Fibroblast of the aortic adventitia (primary cell): ENCODE measurements around the gene CATSPER3. TPM values are rescaled to one million over a fixed set of nuclear protein-coding genes. Genes with fewer than 3 reads are reported as not detected.

Experiments
- DNase-seq: peaks from one replicate; pipeline ENCODE4 v3.0.0-alpha.2; 2010; ENCODE audit warnings: low read depth
- H3K4me3 ChIP-seq: 2 replicates; pipeline ENCODE4 v1.5.1; 2011; ENCODE audit warnings: low read depth, mild to moderate bottlenecking, control low read depth, low read length, moderate library complexity
- total RNA-seq: library from RNA; depleted of rRNA; stranded (reverse); fragments of >200 nt; gene quantifications from 2 replicates; pipeline ENCODE4 v1.2.3, GENCODE V29; 2012; ENCODE audit warnings: low replicate concordance
- TF ChIP-seq, protein P1 (sequence below): IDR thresholded peaks from 2 replicates; pipeline ENCODE4 v1.5.1; 2011; ENCODE audit warnings: mild to moderate bottlenecking, low read length, control low read depth, inconsistent platforms; ENCODE audit not compliant: insufficient read depth

CATSPER3 gene
- total RNA-seq, result 0.09 TPM in 1 of 2 replicates, not detected in the other

DNA sequence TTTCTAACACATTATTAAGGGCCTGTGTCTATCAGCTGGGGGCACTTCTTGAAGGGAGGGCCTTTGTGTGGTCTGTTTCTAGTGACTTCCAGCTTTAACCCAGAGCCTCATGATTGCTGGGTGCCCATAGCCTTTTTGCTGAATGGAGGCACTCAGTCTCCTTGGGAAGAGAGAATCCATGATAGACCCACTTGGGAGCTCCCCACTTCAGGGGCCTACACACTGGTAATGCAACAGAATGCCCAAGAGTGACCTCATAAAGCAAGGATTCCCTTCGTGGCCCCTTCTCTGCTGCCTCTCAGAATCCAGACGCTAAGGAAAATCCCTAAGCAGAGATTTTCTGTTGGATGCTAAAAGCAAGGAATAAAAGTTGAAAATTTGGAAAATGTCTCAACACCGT lies at the start of gene CATSPER3:
Gene CATSPER3 (plus strand): TSS at position 301 of the 400 bp plus-strand sequence. CDS start 85 bp downstream, at position 386.
- no peak within 1 kb of the TSS for H3K4me3 ChIP-seq
- no peak for DNase-seq
- TF ChIP-seq, protein P1, sequence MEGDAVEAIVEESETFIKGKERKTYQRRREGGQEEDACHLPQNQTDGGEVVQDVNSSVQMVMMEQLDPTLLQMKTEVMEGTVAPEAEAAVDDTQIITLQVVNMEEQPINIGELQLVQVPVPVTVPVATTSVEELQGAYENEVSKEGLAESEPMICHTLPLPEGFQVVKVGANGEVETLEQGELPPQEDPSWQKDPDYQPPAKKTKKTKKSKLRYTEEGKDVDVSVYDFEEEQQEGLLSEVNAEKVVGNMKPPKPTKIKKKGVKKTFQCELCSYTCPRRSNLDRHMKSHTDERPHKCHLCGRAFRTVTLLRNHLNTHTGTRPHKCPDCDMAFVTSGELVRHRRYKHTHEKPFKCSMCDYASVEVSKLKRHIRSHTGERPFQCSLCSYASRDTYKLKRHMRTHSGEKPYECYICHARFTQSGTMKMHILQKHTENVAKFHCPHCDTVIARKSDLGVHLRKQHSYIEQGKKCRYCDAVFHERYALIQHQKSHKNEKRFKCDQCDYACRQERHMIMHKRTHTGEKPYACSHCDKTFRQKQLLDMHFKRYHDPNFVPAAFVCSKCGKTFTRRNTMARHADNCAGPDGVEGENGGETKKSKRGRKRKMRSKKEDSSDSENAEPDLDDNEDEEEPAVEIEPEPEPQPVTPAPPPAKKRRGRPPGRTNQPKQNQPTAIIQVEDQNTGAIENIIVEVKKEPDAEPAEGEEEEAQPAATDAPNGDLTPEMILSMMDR, result no peak

DNA sequence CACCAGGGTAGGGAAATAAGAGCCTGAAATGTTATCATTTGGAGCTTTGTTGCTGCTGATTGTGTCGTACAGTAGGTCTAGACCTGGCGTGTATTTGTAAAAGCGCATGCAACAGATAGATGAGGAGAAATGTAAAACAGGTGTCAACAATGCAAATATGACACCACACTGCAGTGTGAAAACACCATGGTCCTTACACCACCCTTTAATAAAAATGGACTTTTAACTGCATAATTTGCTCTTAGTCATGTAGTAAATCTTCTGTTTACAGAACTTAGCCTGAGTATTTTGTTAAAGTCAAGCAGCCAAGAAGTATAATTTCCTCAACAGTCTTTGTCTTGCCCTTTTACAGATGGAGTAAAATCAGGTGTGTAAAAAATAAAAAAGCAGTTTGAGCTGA lies 48.8 kb upstream of the CATSPER3 start:
- TF ChIP-seq, protein P1, result no peak
- no peak for DNase-seq
- no peak overlapping the region for H3K4me3 ChIP-seq

DNA sequence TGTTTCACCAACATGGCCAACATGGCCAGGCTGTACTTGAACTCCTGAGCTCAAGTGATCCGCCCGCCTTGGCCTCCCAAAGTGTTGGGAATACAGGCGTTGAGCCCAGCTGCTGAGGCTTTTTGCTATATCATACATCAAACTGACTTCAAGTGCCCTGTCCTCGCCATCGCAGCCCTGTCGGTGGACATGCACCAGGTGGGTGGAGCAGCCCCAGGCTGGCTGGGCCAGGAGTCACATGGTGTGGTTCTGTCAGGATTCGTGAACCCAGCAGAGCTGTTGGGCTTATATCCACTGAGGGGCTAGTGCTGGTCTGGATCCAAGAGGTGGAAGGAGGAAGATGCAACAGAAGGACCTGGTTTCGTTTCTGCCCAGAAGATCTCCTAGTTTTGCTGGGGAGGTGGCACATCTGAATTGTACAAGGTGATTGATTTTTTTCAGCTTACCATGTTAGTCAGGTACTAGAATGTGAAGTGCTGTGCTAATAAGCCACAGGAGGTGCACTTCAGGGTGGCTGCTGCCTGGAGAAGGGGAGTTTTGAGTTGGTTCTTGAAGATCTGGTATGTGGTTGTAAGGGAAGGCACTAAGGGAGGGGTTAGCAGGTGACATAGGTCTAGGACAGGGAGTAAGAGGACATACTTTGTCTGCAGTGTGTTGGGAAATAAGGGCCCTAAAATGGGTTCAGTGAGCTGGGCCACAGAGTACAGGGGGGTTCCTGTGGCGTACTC lies 46.7 kb upstream of the CATSPER3 start:
- TF ChIP-seq, protein P1, result no peak
- no peak for DNase-seq

DNA sequence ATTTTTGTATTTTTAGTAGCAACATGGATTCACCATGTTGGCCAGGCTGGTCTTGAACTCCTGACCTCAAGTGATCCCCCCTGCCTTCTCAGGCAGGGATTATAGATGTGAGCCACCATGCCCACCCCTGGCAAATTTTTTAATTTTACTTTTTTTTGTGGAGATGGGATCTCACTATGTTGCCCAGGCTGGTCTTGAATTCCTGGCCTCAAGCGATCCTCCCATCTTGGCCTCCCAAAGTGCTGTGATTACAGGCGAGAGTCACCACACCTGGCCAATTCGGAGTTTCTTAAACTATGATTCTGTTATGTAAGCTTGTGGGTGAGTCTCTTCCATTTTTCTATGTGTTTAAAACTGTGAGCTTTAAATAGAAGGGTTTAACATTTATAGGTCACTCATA lies 35.2 kb upstream of the CATSPER3 start:
- no peak for DNase-seq
- no peak overlapping the region for H3K4me3 ChIP-seq
- TF ChIP-seq, protein P1, result no peak

More for the DNA sequence above, 46.7 kb upstream of the CATSPER3 start:
- H3K4me3 ChIP-seq, result no peak overlapping the region

DNA sequence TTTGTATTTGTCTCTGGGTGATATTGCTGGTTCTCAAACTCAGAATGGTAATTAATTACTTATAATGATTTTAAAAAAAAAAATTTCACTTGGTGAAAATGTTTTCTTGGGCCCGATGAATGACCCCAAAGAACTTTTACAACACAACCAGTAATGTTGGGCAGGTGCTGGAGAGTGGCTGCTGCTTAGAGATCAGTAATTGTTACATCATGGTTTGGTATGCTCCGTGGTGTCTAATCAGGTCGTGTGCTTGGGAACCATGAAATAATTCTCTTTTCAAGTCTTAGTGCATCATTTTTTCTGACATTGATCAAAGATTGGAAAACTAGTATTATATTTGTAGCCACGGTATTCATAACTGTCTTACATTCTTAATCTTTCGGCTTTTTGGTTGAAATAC lies 33.5 kb upstream of the CATSPER3 start:
- TF ChIP-seq, protein P1, result no peak

DNA sequence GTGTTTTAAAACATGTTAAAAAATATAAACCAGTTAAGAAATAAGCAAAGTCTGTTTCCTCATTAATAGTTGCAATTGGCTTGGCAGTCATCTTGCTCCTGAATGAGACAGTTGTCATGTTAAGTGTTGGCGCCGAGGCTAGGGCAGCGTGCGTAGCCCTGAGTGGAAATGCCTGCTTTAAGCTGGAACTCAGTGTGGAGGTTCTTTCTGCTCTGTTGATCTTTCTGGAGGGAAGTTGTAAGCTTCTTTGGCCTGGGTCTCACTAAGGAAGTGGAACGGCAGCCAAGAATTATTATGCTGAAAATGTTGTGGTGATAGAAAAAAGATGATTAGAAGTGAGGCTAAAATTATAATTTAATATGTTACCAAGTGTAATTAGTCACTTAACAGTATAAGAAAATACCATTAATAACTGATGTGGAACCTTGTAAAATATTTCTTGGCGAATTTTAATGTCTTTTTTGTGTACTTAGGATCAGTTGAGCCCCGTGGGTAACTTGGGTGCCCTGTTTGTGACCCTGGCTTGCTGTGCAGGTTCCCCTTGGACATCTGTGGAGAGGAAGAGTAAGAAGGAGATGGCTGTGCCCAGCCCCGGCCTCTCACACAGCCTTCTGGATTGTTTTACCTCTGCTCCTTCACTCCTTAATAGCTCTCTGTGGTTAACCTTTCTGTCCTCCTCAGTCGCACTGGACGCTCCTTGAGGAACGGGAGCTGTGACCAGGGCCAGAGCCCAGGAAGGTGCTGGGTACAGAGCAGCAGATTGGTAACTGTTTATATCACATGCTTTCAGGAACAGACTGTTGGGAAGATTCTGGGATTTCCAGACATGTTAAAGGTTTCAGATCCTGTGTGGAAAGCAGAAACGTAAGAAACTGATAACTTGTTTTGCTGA lies 31.8 kb upstream of the CATSPER3 start:
- H3K4me3 ChIP-seq, result no peak overlapping the region
- TF ChIP-seq, protein P1, result no peak
- DNase-seq, result no peak

More for the DNA sequence above, 33.5 kb upstream of the CATSPER3 start:
- no peak overlapping the region for H3K4me3 ChIP-seq
- no peak for DNase-seq
